IPS-18c (cell line): ENCODE measurements around the gene HABP4.

Source experiments
- H3K4me3 ChIP-seq: 2 replicates; pipeline ENCODE4 v1.7.0; 2013; ENCODE audit warnings: low read depth, mild to moderate bottlenecking, low read length, moderate library complexity; ENCODE audit not compliant: insufficient read depth
- H3K9me3 ChIP-seq: one replicate; pipeline ENCODE4 v1.6.1; 2013; ENCODE audit warnings: mild to moderate bottlenecking, low read length, moderate library complexity; ENCODE audit not compliant: control insufficient read depth, insufficient read depth

The HABP4 gene

DNA sequence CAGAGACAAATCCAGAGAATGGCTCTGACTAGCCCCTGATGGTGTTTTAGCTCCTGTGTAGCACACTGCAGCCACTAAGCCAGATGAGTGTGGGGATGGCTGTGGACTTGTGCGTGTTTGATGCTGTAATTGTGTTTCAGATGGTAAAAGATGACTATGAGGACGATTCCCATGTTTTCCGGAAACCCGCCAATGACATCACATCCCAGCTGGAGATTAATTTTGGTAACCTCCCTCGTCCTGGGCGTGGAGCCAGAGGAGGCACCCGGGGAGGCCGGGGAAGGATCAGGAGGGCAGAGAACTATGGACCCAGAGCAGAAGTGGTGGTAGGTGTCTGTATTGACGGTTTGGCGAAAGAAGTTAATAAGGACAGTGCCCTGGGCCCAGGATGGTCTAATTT is 38.0 kb downstream of the HABP4 start:
- H3K9me3 ChIP-seq: no peaks in the 10 kb centered on the region
- no peak overlapping the region for H3K4me3 ChIP-seq

DNA sequence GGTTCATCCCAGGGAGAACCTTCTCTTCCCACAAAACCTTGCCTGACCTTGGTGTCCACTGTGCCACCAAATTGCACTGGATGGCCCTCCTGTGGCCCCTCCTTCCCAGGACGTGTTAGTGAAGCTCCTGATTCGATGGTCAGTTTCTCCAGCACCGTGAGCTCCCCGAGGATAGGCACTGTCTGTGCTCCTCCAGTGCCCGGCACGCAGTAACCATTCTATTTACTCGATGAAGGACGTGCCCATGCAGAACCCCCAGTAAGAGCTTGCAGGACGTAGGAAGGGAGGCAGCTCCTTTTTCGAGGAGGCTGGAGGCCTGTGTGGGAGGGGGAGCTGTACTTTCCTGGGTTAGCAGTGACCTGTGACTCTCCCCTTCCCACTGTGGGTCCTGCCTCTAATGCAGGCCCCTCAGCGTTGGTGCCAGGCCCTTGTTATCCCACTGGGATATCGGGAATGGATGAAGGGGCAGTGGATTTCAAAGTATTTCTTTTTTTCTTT is 39.6 kb downstream of the HABP4 start:
- H3K4me3 ChIP-seq: no peak overlapping the region
- no peaks in the 10 kb centered on the region for H3K9me3 ChIP-seq

DNA sequence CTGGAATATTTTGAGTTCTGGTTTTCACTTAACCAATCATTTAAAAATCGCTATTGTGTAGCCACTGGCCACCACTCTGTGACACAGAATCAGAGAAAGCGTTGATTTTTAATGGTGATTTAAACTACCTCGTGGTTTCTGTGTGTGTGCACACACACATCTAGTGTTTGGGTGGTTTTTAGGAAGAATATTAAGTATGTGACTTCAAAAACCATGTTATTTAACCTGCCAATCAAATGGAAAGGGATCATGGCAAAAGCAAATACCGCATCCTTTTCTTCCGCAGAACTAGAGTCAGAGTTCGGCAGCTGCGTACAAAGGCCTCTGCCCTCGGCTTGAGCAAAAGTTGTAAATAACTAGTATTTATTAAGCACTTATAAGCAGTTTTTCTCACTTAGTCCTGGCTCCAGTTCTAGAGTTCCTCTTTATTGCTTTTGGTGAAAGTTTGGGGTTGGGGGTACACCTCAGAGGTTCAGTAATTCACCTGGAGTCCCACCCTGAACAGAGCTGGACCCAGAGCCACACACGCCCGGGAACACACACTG is 40.6 kb downstream of the HABP4 start:
- Histone ChIP-seq H3K4me3 (no peak overlapping the region), H3K9me3 (no peaks in the 10 kb centered on the region)

DNA sequence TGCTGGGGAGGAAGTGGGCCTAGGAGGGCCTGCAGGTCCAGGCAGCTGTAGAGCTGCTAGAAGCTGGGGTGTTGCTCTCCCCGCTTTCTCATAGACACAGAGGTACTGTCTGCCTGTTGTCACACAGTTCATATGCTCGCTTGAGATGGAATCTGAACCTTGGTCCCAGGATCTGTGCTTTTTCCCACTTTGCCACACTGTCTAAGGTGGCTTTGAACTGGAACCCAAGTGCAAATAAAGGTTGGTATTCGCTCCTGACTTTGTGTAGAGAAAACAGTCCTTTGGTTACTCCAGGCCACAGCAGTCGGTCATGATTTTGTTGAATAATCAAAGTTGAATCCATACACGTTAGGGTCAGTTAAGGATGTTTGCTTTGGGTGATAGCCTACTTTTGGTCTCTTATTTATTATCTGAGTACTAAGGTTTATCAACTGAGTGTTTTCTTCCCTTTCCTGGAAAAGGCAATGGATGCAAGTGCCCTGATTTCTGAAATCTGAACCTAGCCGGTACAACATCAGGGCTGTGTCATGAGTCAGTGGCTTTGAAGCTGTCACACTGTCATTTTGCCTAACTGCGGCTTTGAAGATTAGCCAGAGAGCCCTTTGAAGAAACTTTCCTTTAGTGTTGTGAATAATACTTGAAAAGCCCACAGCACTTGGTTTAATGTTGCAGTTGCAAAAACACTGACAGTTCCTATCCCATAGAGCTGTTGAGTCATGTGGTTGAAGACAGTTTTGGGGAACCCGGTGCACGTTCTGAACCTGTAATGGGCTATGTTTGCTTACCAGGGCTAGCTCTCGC is 41.3 kb downstream of the HABP4 start:
- Histone ChIP-seq H3K4me3 (no peak overlapping the region), H3K9me3 (no peaks in the 10 kb centered on the region)

DNA sequence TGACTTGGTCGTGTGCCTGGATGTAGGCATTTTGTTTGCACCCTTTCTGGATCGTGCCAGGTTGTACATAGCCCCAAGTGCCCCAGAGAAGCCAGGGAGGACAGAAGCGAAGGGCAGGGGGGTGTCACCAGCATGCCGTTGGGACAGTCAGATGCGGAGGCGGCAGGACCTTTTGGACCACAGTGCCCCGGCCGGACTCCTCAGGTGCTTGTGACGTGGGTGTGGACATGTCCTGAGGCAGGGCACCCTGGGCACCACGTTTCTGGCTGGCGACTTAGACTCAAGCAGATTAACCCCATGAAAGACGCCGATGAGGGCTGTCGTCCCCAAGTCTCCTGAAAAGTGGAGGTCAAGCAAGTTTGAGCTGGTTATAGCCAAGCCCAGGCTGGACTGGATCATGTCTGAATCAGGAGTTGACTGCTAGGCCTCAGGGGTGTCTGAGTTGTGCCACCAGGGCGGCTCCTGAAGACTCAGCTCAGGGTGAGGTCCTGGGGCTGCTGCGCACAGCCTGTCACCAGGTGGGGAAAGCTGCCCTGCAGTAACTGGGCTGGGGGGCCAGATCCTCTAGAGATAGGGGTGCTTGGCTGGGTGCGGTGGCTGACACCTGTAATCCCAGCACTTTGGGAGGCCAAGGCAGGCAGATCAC is 42.0 kb downstream of the HABP4 start:
- Histone ChIP-seq H3K4me3 (no peak overlapping the region), H3K9me3 (no peaks in the 10 kb centered on the region)

DNA sequence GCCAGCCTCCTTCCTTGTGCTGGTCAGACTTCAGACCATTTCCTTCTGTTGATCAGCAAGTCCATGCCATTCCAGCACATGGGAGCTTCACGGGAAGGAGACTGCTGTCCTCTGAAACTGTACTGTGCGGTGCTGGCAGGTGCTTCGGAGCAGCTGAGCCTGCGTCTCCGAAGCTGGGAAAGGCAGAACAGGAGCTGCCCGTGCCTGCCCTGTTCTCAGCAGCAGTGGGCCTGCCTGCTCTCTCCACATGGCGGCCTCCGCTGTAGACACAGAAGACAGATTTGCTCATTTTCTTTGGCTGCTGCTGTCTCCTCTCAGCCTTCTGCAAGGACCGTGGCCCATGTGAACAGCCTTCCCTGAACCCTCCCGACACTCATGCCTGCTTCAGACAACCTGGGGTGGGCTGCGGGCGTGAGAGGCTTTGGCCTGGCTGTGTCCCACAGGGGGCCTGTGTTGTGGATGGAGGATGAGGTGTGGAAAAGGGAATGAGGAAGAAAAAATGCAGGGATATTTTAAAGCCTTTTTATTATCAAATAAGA is 43.1 kb downstream of the HABP4 start:
- H3K4me3 ChIP-seq: no peak overlapping the region
- no peaks in the 10 kb centered on the region for H3K9me3 ChIP-seq

DNA sequence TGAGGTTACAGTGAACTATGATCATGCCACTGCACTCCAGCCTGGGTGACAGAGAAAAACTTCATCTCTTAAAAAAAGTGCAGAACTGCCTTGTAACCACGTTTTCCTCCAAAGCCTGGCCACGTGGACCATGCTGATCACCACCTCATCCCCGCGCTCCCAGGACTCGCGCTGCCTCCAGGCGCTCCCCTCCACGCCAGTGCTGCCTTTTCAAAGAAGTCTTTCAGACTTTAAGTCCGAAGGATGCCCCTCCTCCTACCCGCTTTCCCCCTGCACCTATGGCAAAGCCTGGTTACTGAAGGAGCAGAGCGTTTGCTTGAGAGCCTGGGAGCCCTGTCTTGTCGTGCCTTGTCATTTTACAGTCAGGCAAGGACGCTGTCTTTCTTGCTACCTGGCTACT is 43.8 kb downstream of the HABP4 start:
- Histone ChIP-seq H3K4me3 (no peak overlapping the region), H3K9me3 (no peaks in the 10 kb centered on the region)

DNA sequence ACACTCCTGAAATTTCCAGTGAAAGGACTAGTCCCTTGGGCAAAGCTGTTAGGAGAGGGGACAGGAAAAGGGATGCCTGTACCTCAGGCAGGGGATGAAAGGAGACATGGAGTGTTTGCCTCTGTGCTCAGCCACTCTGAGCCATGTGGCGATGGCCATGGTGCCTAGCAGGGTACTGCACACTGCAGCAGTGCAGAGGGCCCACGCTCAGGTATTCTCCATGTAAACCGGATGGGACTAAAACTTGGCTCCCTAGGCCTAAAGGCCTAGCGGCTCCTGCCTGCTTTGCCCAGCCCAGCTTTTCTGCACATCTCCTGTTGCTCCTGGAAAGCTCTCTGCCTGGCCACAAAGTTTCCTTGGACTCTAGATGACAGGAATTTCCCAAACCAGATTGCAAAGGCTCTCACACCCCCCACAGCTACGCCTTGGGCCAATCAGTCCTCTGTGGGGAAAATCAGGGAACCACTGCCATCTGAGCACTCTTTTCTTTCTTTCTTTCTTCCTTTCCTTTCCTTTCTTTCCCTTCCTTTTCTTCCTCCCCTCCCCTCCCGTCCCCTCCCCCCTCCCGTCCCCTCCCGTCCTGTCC is 44.3 kb downstream of the HABP4 start:
- Histone ChIP-seq H3K9me3 (no peaks in the 10 kb centered on the region), H3K4me3 (no peak overlapping the region)

DNA sequence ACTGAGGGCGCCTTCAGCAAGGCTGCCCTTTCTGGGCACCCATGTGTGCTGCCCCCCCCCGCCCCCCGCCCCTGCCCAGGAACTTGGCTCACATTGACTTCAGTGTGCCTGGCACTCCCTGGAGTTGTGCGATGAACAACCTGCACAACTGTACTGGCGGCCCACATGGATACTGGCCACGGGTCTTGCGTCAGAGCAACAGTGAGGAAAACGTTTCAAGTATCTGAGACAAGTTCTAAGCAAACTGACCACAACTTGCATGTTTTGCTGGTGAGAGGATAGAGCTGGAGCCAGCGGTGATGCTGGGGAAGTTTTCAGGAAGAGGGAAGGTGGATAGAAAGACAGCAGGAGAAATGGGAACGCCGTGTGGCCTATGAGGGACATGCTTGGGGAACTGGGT is 45.4 kb downstream of the HABP4 start:
- H3K9me3 ChIP-seq: no peaks in the 10 kb centered on the region

DNA sequence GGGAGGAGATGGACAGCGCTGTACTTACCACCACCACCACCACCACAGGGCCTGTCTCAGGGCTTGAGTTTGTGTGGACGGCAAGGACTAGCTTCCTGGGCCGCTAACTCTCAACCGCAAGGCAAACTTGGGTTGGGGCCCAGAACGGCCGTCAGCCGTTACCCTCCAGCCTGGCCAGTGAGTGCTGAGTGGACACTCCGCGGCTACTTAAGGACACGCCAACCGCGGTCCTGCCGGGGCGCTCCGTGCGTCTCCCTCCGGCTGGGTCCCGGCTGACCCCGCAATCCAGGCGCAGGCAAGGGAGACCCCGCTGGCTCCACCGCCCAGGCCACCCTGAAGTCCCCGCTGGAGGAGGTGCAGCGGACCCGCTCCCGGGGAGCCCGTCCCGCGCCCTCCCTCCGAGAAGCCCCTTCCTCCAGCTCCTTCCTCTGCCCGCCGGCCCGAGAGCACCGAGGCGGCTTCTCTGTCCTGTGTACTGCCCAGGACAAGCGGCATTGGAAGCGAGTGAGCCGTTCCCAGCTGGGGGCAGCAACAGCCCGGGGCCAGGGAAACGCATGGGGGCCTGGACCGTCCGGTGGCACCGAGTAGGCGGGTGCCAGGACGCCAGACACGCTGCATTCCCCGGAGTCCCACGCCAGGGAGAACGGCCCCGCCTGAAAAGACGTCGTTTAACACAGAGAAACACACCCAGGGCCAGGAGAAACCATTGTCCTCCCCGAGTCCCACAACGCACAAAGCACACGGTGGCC is 46.6 kb downstream of the HABP4 start:
- Histone ChIP-seq H3K4me3 (no peak overlapping the region), H3K9me3 (no peaks in the 10 kb centered on the region)

More for the DNA sequence above, 45.4 kb downstream of the HABP4 start:
- H3K4me3 ChIP-seq: no peak overlapping the region

DNA sequence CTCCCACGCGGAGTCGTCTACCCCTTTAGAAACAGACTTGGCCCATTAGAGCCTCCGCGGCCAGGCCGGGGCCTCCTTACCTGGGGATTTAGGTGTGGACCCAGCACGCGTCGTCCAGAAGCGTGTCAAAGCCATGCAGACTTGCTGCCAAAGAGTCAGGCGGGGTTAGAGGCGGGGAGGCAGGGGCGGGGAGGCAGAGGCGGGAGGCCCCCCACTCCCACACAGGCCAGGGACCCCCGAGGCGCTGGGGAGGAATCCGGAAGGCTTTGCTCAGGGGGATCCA is 47.1 kb downstream of the HABP4 start:
- H3K9me3 ChIP-seq: no peaks in the 10 kb centered on the region
- no peak overlapping the region for H3K4me3 ChIP-seq

DNA sequence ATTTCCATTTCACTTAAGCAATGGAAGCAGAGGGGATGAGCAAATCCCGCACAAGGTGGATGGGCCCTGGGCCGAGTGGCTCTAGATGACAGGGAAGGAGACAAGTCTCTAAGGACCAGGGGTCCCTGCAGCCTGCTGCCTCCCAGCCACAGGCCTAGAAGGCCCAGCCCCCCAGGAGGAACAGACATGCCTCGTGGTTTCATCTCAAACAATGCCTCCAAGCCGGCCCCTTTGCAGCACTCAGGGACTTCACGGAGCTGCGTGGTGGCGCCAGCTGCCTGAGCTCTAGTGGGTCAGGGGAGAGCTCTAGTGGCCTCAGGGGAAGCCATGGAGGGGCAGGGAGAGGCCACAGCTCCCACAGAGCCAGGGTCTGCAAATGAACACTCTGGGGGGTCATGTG is 48.8 kb downstream of the HABP4 start:
- Histone ChIP-seq H3K4me3 (no peak overlapping the region), H3K9me3 (no peaks in the 10 kb centered on the region)

DNA sequence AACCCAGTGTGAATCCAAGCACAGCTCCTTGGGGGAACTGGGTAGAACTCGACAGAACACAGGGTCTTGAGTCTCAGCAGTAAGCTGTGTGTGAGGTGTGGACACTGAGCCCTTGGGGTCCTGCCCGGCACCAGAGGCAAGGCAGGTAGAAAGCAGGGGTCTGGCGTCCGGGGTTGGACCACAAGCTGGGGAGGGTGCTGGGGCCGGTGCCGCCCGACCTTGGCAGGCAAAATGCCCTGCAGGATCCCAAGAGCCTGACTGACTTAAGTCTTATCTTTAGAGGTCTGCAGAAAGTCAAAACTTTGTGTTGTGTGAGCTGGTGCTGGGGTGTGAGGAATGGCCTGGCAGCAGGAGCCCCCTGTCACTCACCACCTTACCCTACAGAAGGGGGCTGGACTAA is 49.3 kb downstream of the HABP4 start:
- Histone ChIP-seq H3K9me3 (no peaks in the 10 kb centered on the region), H3K4me3 (no peak overlapping the region)

DNA sequence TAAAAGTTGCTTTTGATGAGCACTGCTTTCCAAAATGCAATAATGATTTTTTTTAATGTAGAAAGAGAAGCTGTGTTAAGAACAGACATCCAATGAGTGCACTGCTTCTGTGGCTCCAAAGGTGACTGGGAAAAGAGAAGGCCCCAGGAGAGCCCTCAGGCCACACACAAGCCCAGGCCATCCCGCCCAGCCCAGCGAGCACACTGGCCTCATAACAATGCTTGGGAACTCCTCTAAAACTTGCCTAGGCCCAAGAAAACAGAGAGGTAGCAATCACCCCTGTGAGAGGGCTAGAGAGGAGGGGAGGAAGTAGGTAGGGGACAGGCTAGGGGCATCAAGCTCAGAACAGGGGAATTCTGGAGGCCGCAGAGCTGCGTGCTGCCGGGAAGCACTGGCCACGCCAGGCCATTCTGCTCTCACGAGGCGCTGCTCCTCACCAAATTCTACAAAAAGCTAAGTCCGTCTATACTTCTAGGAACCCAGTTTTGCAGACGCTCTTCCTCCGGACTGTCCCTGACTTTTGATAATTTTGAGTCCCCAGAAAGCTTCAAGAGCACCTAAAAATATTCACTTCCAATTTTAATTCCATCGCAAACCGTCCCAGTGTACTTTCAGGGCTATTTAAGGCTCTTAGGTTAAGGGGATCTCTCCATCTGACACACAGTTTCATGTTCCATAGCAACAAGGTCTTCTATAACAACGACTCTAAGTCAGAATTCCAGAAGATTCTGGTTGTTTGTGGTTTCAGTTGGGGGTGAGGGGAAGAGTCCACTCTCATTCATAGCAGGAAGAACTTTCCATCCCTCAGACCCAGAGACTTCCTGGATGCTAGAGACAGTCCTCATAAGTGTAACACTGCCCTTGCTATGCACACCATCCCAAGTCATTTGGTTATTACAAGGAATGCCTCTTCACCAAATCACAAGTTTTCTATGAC is 51.0 kb downstream of the HABP4 start:
- no peak overlapping the region for H3K4me3 ChIP-seq

DNA sequence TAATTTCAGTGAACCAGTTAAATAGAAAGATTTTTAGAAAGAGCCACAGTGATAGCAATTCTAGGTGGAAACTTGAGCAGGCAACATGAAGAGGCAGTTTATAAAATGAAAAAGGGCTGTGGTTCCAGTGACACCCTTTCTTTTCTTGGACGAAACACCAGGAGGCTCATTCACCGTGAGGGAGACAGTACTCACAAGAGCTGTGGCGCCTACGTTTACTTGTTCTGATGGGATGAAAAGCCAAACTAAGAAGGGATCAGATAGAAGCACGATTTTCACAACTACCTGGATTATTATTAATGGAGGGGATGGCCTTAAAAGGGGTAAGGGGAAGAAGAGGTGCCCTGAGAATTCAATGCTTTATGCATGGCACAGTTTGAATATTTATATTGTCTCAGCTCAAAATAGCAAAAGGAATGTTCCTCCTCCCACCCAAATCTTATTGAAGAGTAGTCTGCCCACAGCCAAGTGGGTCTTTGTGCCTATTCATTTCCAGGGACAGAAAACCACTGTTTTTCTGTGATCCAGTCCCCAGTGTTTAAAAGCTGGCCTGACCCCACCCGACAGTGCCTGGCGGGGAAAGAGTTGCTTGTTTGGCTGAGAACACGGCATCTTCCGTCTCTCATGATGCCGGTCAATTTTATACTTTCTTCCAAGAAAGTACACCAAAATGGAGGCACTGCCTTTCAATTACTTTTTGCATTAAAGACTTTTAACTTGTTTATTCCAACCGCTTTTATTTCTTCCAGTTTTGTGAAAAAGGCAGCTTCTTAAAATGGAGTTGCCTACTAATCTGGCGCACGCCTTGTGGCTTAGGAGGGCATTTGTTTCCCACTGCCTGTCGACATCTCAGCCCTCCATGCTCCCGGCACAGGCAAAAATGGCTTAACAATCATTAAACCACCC is 51.9 kb downstream of the HABP4 start:
- H3K4me3 ChIP-seq: no peak overlapping the region
- no peaks in the 10 kb centered on the region for H3K9me3 ChIP-seq

More for the DNA sequence above, 51.0 kb downstream of the HABP4 start:
- no peaks in the 10 kb centered on the region for H3K9me3 ChIP-seq
